Left lobe of liver (tissue), 1 donor: Measurements from ENCODE around the gene ZBTB9. TPM values are rescaled to one million over a fixed set of nuclear protein-coding genes. Genes with fewer than 3 reads are reported as not detected.

Source experiments
- total RNA-seq: library from RNA; stranded (reverse); gene quantifications from one replicate; pipeline ENCODE4 v1.2.1, GENCODE V29; 2021
- donor health status: DM: no; HTN: yes; CAD: no.

The ZBTB9 gene
- total RNA-seq, 1 donor from 2014 or later = 2.9 TPM

Other genes with a start within 250 kb of the ZBTB9 start
- gene HSD17B8, start 249.9 kb upstream of the ZBTB9 start, total RNA-seq = 40.3 TPM
- gene RING1, start 246.1 kb upstream of the ZBTB9 start, total RNA-seq = 19.2 TPM
- gene VPS52, start 182.7 kb upstream of the ZBTB9 start, total RNA-seq = 30.2 TPM
- 555 TPM for gene RPS18, start 182.5 kb upstream of the ZBTB9 start, total RNA-seq
- 1.2 TPM for gene B3GALT4, start 177.5 kb upstream of the ZBTB9 start, total RNA-seq
- gene WDR46, start 165.3 kb upstream of the ZBTB9 start, total RNA-seq = 17.8 TPM
- 19.2 TPM for gene PFDN6, start 165.0 kb upstream of the ZBTB9 start, total RNA-seq
- gene RGL2, start 155.6 kb upstream of the ZBTB9 start, total RNA-seq = 19.7 TPM
- 107 TPM for gene TAPBP, start 140.5 kb upstream of the ZBTB9 start, total RNA-seq
- 7.7 TPM for gene ZBTB22, start 136.8 kb upstream of the ZBTB9 start, total RNA-seq
- gene DAXX, start 131.6 kb upstream of the ZBTB9 start, total RNA-seq = 14.1 TPM
- 0.38 TPM for gene KIFC1, start 62.8 kb upstream of the ZBTB9 start, total RNA-seq
- 20.7 TPM for gene PHF1, start 43.6 kb upstream of the ZBTB9 start, total RNA-seq
- gene CUTA, start 36.5 kb upstream of the ZBTB9 start, total RNA-seq = 104 TPM
- 2.5 TPM for gene SYNGAP1, start 34.5 kb upstream of the ZBTB9 start, total RNA-seq
- gene BAK1, start 125.7 kb downstream of the ZBTB9 start, total RNA-seq = 4.8 TPM
- gene ITPR3, start 166.7 kb downstream of the ZBTB9 start, total RNA-seq = 1.3 TPM